ENCODE results near the gene EXOC6.

The EXOC6 gene

GRCh38 chr10:93023013-93023650 is 174.8 kb downstream of the EXOC6 start:
- DNase-seq (ENCODE audit: low read depth in 2 of 2): no peak

GRCh38 chr10:93026072-93026471 is 177.8 kb downstream of the EXOC6 start:
- DNase-seq (ENCODE audit: low read depth in 2 of 2): no peak

- DNase-seq (ENCODE audit: low read depth in 2 of 2): no peak
Measured at GRCh38 chr10:93027508-93027907, 179.2 kb downstream of the EXOC6 start.

- DNase-seq (ENCODE audit: low read depth in 2 of 2): no peak
Measured at GRCh38 chr10:93028883-93029282, 180.6 kb downstream of the EXOC6 start.

GRCh38 chr10:93030409-93030808 is 182.1 kb downstream of the EXOC6 start:
- DNase-seq (ENCODE audit: low read depth in 2 of 2): no peak

GRCh38 chr10:93032105-93032808 is 183.9 kb downstream of the EXOC6 start:
- DNase-seq (ENCODE audit: low read depth in 2 of 2): no peak

GRCh38 chr10:93032809-93033137 is 184.5 kb downstream of the EXOC6 start:
- no peak for DNase-seq (ENCODE audit: low read depth in 2 of 2)

- DNase-seq (ENCODE audit: low read depth in 2 of 2): no peak
Measured at GRCh38 chr10:93034426-93034825, 186.1 kb downstream of the EXOC6 start.

- no peak for DNase-seq (ENCODE audit: low read depth in 2 of 2)
Measured at GRCh38 chr10:93039110-93039509, 190.8 kb downstream of the EXOC6 start.

- DNase-seq (ENCODE audit: low read depth in 2 of 2): no peak
Measured at GRCh38 chr10:93039721-93040120, 191.4 kb downstream of the EXOC6 start.

GRCh38 chr10:93054486-93054885 is 206.2 kb downstream of the EXOC6 start:
- no peak for DNase-seq (ENCODE audit: low read depth in 2 of 2)

GRCh38 chr10:93058139-93058538 is 209.8 kb downstream of the EXOC6 start:
- no peak for DNase-seq (ENCODE audit: low read depth in 2 of 2)

- DNase-seq (ENCODE audit: low read depth in 2 of 2): no peak
Measured at GRCh38 chr10:93059975-93060886, 211.9 kb downstream of the EXOC6 start, which contains the start of gene CYP26C1. Gene CYP26C1, plus strand, starts transcription at chr10:93060798. Its CDS starts 466 bp downstream, at chr10:93061264.

GRCh38 chr10:93060887-93061593 is 212.7 kb downstream of the EXOC6 start:
- no peak for DNase-seq (ENCODE audit: low read depth in 2 of 2)

- no peak for DNase-seq (ENCODE audit: low read depth in 2 of 2)
Measured at GRCh38 chr10:93061594-93062513, 213.5 kb downstream of the EXOC6 start.

- no peak for DNase-seq (ENCODE audit: low read depth in 2 of 2)
Measured at GRCh38 chr10:93062514-93063143, 214.3 kb downstream of the EXOC6 start.

GRCh38 chr10:93063144-93063976 is 215.0 kb downstream of the EXOC6 start:
- no peak for DNase-seq (ENCODE audit: low read depth in 2 of 2)

- DNase-seq (ENCODE audit: low read depth in 2 of 2): no peak
Measured at GRCh38 chr10:93063977-93064660, 215.8 kb downstream of the EXOC6 start.
